Hippocampal formation (tissue), 2 donors: Measurements from ENCODE around the gene POT1.

Experiments
- DNase-seq, 2 donors: peaks; one replicate each; lab custom pipeline; 2025; lab: John Stamatoyannopoulos, UW

Gene POT1

GRCh38 chr7:124808206-124808605, 121.4 kb downstream of the POT1 start:
- DNase-seq = no peak

DNA sequence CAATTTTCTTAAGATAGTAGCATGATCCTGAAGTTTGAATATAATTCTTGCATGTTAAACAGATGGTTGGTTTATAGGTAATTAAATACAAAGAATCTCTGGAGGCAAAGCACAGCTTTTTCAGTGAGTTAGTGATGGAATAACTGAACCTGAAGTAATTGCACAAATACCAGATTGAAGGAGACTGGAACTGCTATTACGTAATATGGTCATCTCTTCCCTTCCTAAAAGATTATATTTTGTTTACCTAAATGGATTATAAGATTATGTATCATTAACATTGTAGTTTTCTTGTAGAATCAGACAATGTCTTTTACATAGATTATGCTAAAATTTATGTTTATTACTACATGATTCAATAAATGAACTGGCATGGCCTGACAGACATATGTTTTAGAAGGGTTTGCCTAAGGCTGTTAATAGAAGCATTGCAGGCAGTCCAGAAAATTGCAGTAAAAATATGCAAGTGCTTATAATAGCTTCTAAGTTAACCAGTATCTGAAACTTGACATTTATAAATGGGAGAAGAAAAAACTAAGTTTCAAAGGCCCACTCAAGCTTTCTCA, 128.2 kb downstream of the POT1 start:
- no peak for DNase-seq

GRCh38 chr7:124800386-124800785, 129.2 kb downstream of the POT1 start:
- no peak for DNase-seq

- DNase-seq = no peak
Observed at GRCh38 chr7:124799448-124799847, 130.2 kb downstream of the POT1 start.

- DNase-seq = no peak
Observed at GRCh38 chr7:124796771-124797170, 132.9 kb downstream of the POT1 start.

DNA sequence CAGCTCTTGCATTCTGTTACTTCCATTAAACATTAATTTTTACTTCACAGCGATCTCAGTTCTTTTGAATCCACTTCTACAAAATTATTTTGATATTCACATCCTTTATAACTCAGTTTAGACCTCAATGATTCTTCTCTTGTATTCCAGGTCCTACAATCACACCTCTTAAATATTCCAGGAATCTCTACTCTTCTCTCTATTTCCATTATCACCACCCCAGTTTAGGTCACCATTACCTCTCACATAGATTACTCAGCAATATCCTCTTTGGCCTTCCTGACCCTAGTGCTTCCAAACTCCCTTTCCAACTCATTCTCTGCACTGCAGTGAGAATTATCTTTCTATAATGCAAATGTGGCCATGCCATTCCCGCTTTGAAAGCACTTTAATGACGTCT, 136.9 kb downstream of the POT1 start:
- DNase-seq = no peak

DNA sequence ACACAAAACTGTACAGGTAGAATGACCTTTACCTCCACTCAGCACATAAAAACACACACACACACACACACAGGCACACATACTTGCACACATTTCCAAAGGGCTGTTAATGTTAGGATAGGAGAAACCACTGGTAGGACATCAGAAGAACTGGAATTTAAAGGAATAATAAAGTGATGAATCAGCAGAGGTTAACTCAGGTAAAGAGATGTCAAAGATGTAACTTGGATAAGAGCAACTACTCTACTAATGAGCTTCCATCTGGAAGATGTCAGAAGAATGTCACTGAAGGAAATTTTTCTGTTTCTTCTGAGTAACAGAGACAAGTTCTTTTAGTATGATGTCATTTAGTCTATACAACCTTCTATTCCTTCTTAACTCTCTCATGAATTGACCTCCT, 137.6 kb downstream of the POT1 start:
- DNase-seq = no peak

DNA sequence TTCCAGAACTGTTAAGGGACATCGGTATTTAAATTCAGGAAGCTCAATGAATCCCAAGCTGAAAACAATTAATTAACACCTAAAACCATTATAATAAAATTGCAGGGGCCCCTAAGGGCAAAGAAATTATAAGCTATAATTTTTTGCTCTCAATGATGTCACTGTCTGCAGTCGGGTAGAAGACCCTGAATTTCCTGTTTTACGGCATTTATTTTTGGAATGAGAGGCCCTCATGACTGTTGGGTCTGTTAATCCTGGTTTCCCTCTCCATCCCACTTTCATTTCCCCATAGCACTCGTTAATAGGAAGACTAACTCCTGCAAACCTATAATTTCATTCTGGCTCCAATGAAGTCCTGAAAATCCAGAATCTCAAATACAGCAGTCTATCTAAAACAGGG, 138.2 kb downstream of the POT1 start:
- DNase-seq = no peak

DNA sequence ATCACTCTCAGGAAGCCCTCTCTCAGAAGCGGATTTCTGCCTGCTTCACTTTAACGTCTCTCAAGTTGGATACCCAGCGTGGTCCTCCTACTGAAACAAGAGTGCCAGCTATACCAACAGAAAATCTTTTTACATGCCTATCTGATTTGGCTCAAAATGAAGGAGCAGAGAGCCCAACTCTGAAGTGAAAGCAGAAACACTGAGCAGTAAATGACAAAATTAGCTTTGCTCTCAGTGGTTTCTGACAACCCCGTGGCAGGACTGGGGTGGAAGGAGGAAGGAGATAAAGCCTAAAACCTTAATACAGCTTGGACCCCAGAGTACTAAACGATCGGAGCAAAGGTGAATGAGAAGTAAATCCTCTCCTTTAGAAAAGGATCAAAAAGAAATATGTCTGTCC, 139.0 kb downstream of the POT1 start:
- no peak for DNase-seq

GRCh38 chr7:124785994-124786393, 143.6 kb downstream of the POT1 start:
- DNase-seq = no peak

DNA sequence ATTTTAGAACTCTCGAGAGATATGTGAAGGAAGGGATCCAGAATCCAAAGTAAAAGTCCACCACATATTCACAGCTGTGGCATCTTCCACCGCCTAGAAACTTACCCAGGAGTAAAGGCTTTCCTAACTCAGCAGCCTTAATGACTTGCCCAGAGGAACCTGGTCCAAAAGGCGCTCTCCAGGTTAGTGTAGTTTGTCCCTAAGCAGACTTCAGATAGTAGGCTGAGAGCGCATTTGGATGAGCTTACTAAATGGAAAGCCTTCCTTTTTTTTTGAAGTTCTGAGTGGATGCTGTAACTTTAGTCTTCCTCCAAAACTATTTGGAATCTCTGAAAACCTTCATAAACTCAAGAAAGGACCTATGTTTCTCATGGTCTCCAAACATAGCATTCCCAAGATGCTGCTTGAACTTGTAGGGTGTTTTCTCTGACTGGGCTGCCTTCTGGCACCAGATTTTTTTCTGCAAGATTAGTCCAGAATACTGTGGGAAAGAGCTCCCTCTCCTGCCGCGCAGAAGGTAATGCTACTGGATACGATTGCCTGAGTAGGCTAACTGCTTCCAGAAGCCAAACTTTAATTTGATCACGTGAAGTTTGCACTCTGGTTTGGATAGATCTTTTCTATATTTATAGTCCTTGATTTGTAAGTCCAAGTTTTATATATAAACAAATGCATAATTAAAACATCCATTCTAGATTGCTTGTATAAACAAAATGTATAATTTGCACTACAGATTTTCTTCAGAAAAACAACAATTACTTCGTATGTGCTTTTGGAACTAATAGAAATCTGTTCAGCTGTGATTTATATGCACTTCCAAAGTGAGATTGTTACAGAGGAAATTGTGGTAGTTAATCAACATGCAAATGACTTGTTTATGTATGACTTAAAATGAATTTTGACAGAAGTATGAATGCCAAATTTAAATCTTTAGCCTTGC, 144.5 kb downstream of the POT1 start:
- DNase-seq = peak; percentile 46 to 84

GRCh38 chr7:124783271-124783670, 146.4 kb downstream of the POT1 start:
- no peak for DNase-seq

DNA sequence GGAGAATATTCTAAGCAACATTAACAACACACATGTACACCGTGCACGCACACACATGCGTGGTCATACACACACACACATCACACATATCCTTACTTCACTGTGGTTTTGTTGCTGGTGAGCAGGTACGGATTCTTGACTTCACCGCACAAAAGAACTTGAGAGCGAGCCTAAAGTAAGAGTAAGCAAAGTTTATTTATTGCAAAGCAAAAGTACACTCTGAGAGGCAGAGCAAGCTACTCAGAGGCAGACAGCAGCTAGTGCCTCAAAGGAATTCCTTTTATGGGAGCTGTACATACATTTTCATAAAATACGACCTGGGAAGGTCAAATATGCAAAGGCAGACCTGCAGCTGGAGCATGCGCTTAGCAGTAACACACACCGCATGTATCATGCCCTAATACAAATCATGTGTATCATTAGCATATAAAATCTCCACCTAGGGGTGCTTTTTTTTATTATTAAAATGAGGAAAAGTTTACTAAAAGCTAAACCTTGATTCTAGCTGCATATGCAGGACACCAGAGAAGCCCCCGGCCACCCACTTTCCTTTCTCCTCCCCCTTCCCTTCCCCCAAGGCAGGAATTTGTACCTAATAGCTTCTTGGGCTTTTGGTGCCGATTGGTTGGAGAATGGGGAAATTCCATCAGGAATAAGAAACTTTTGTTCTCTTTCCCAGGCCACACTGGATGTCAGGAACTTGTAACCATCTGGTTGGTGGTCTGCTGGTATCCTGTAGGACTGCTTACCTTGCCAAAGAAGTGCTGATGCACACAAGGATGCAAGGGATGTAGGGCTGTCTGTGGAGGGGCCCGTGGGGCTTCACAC, 147.5 kb downstream of the POT1 start:
- no peak for DNase-seq

GRCh38 chr7:124781418-124781817, 148.2 kb downstream of the POT1 start:
- no peak for DNase-seq

DNA sequence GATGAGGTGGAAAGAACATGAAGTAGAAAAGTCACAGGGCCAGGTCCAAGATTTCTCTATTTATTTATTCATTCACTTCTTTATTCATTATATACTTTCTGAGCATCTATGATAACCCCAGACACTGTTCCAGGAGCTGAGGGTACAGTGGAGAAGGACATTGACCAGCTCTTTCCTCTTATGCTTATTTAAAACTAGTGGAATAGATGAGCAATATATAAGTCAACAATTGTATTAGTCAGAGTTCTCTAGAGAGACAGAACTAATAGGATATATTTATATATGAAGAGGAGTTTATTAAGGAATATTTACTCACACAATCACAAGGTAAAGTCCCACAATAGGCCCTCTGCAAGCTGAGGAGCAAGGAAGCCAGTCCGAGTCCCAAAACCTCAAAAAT, 149.0 kb downstream of the POT1 start:
- DNase-seq = no peak

DNA sequence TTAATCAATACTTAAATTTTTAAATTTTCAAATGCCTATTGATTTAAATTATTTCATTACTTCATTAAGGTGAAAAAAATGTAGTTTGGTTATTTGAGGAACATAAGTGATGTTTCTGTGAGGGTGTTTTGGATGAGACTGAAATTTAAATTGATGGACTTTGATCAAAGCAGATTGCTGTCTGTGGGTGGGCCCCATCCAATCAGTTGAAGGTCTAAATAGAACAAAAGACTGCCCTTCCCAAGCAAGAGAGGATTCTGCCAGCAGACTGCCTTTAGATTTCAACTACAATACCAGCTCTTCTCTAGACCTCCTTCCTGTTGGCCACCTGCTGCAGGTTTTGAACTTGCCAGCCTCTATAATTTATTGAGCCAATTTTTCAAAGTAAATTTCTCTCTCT, 149.6 kb downstream of the POT1 start:
- no peak for DNase-seq

- no peak for DNase-seq
Observed at GRCh38 chr7:124779620-124780019, 150.0 kb downstream of the POT1 start.

DNA sequence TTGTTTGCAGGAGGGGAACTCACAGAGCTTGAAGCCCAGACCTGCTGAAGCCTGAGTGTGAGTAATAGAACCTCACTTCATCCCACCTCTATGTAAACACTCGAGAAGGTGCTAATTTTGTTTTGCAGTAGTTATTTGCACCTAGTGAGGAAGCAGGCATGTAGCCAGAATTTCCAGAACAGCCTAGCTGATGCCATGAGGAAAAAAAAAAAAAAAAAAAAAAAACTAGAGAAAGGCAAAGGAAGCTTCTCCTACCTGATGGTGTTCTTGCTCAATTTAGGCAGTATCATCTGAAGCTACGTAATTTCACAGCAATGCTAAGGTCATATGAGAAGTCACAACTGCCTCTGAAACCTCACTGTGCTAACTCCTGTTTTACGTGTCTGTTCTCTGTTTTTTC, 150.4 kb downstream of the POT1 start:
- DNase-seq = no peak

GRCh38 chr7:124777268-124777667, 152.4 kb downstream of the POT1 start:
- DNase-seq = no peak

DNA sequence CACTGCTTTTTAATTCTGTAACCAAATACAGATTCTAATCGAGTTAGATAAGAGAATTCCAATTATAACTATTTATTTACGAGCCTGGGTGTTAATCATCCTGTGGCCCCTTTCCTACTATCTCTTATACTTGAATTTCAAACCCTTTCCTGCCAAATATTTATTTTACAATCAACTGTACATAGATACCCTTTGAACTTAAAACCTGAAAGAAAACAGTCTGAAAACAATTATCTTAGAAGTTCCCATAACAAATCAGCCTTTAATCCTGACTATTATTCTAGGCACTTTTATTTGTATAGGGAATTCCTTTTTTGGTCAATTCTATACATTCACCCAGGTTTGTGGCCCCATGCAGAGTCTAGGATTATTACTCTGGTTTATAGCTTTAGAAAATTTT, 153.5 kb downstream of the POT1 start:
- no peak for DNase-seq

DNA sequence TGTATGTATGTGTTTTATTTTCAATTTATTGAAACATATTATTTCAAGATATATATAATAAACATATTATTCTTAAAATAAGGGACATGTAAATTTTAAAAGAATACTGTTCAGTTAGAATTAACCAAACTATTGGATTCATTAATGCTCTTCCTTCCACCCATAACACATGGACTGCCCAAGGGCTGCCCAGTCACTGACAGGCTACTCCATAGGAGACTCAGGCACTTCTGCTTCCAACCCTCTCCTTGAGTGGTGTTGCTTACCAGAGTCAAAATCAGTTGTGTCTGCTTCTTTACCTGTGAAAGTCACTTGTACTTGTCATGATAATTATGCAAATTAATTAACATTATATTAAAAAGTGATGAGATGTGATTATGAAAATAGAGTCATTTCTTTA, 154.2 kb downstream of the POT1 start:
- no peak for DNase-seq

- DNase-seq = no peak
Observed at GRCh38 chr7:124773938-124774337, 155.7 kb downstream of the POT1 start.

- DNase-seq = no peak
Observed at GRCh38 chr7:124773339-124773738, 156.3 kb downstream of the POT1 start.
